Measurements from ENCODE around the gene APPL1. TPM values are rescaled to one million over a fixed set of nuclear protein-coding genes. Genes with fewer than 3 reads are reported as not detected.

APPL1 gene
- total and polyA plus RNA-seq, 2 donors (not counting 3 experiments of a cell fraction or from before 2014, with no cell fraction given): 9.2 to 28.8 TPM

GRCh38 chr3:57199895-57200297 lies 27.6 kb upstream of the APPL1 start, which contains the start of gene HESX1:
Gene HESX1, minus strand, starts transcription at chr3:57199978. Its CDS starts 60 bp downstream, at chr3:57199918.
- Histone ChIP-seq H3K27me3 (ENCODE audit: control insufficient read depth in 2 of 2, insufficient read depth in 2 of 2, low read length in 2 of 2) (no peaks in the 10 kb centered on the region), H3K9ac (replicated peaks; ENCODE audit: extremely low read depth, insufficient read depth, low read length) (no peak within 1 kb of the TSS), H4K20me1 (replicated peaks; ENCODE audit: control insufficient read depth, extremely low read depth, insufficient read depth, low read length) (no peaks in the 10 kb centered on the region), H3K36me3 (ENCODE audit: control insufficient read depth in 2 of 2, extremely low read depth in 1 of 2, insufficient read depth in 2 of 2, low read length in 2 of 2) (no peaks in the 10 kb centered on the region), H3K9me1 (replicated peaks; ENCODE audit: control insufficient read depth, extremely low read depth, insufficient read depth, low read length) (no peaks in the 10 kb centered on the region), H3K9me3 (replicated peaks; ENCODE audit: control insufficient read depth, insufficient read depth, low read length) (no peaks in the 10 kb centered on the region), H3K4me3 (replicated peaks in 1 of 3; ENCODE audit: insufficient read depth in 1 of 3, low read depth in 1 of 3, low read length in 3 of 3) (no peak within 1 kb of the TSS), H3K4me1 (ENCODE audit: control insufficient read depth, extremely low read depth, insufficient read depth, low read length) (peaks cover 9% of the 10 kb centered on the region), H3K4me2 (ENCODE audit: insufficient read depth, low read length) (no peak within 1 kb of the TSS), H3K79me2 (ENCODE audit: control insufficient read depth, insufficient read depth, low read length) (no peaks in the 10 kb centered on the region), H2AFZ (ENCODE audit: low read depth, low read length) (no peak within 1 kb of the TSS), H3K27ac (ENCODE audit: insufficient read depth, low read depth, low read length) (no peak within 1 kb of the TSS)
- BruUV-seq (replicated peaks): no TSS peak
- POLR2A ChIA-PET: no interaction called here
- DNase-seq (ENCODE audit: low read depth, low spot score): no peak
- TF ChIP-seq EZH2 (IDR thresholded peaks at IDR 0.05; ENCODE audit: borderline replicate concordance, low read depth, low read length, severe bottlenecking) (no peak), GATA2 (IDR thresholded peaks at IDR 0.05; ENCODE audit: insufficient read depth, insufficient read length, low read depth, low read length) (no peak), FOS (IDR thresholded peaks at IDR 0.05; ENCODE audit: borderline replicate concordance, insufficient read depth, low read length) (no peak), CTCF (IDR thresholded peaks at IDR 0.05; ENCODE audit: extremely low read depth in 1 of 2, insufficient read depth in 1 of 2, low read depth in 1 of 2, low read length in 2 of 2) (no peak), JUN (IDR thresholded peaks at IDR 0.05; ENCODE audit: borderline replicate concordance, insufficient read depth, insufficient read length, low read depth) (no peak)
- dilution Hi-C loops (cut with MboI; ENCODE audit: extremely low pct_ligation_motif_present, low sequenced_read_pairs): no loop called here
- no peak for FAIRE-seq
- CTCF ChIA-PET: interaction anchor here (1.9 kb wide), 1 partner anchor 21 kb away, joined by 4 read pairs; no protein-coding TSS in a partner anchor
- intact Hi-C loops (cut with micrococcal nuclease): no loop called here

- dilution Hi-C loops (cut with MboI; ENCODE audit: extremely low pct_ligation_motif_present, low sequenced_read_pairs) (no loop called here), intact Hi-C loops (cut with micrococcal nuclease) (no loop called here)
- Histone ChIP-seq H3K79me2 (ENCODE audit: control insufficient read depth, insufficient read depth, low read length) (no peaks in the 10 kb centered on the region), H3K27me3 (ENCODE audit: control insufficient read depth in 2 of 2, insufficient read depth in 2 of 2, low read length in 2 of 2) (no peaks in the 10 kb centered on the region), H3K9me1 (replicated peaks; ENCODE audit: control insufficient read depth, extremely low read depth, insufficient read depth, low read length) (no peaks in the 10 kb centered on the region), H3K9ac (replicated peaks; ENCODE audit: extremely low read depth, insufficient read depth, low read length) (no peak overlapping the region), H3K36me3 (ENCODE audit: control insufficient read depth in 2 of 2, extremely low read depth in 1 of 2, insufficient read depth in 2 of 2, low read length in 2 of 2) (no peaks in the 10 kb centered on the region), H3K4me2 (ENCODE audit: insufficient read depth, low read length) (no peak overlapping the region), H3K4me3 (replicated peaks in 1 of 3; ENCODE audit: insufficient read depth in 1 of 3, low read depth in 1 of 3, low read length in 3 of 3) (no peak overlapping the region), H4K20me1 (replicated peaks; ENCODE audit: control insufficient read depth, extremely low read depth, insufficient read depth, low read length) (no peaks in the 10 kb centered on the region), H3K27ac (ENCODE audit: insufficient read depth, low read depth, low read length) (no peak overlapping the region), H3K9me3 (replicated peaks; ENCODE audit: control insufficient read depth, insufficient read depth, low read length) (no peaks in the 10 kb centered on the region), H3K4me1 (ENCODE audit: control insufficient read depth, extremely low read depth, insufficient read depth, low read length) (no peaks in the 10 kb centered on the region), H2AFZ (ENCODE audit: low read depth, low read length) (no peak overlapping the region)
- BruUV-seq (replicated peaks): no TSS peak
- ChIA-PET POLR2A (no interaction called here), CTCF (interaction anchor here (1.3 to 2.3 kb wide), 3 partner anchors 9 to 27 kb away, joined by 3 to 5 read pairs (median 5); no protein-coding TSS in a partner anchor)
- DNase-seq (ENCODE audit: low read depth, low spot score): no peak
- TF ChIP-seq POLR2A (IDR thresholded peaks at IDR 0.05; ENCODE audit: low read depth, low read length): no peak
- FAIRE-seq: no peak
These were observed 21.1 kb upstream of the APPL1 start for GRCh38 chr3:57206423-57206822.

Data from endothelial cell of umbilical vein (primary cell).